Nephron (organoid): ENCODE results near the gene FBN2.
"Not testable (repeated sequence)": the region's sequence is repeated elsewhere in the genome, so short reads cannot be mapped to it uniquely, and the experiment has no call there.

Experiments
- H3K27ac Mint-ChIP-seq, 3 experiments: 2 replicates each; pipeline ENCODE4 v1.8.0; 2020; ENCODE audit warnings: mixed read lengths in 3 of 3, mild to moderate bottlenecking in 2 of 3, moderate library complexity in 1 of 3
- H3K27me3 Mint-ChIP-seq: 2 replicates; pipeline ENCODE4 v1.8.0; 2021; ENCODE audit warnings: low read depth, mild to moderate bottlenecking, moderate library complexity, mixed read lengths
- H3K36me3 Mint-ChIP-seq: 2 replicates; pipeline ENCODE4 v1.8.0; 2020; ENCODE audit warnings: low read depth, mixed read lengths
- H3K4me1 Mint-ChIP-seq: 2 replicates; pipeline ENCODE4 v1.8.0; 2020; ENCODE audit warnings: mixed read lengths
- H3K4me3 Mint-ChIP-seq, 3 experiments: 2 replicates each; pipeline ENCODE4 v1.8.0; 2020; ENCODE audit warnings: mild to moderate bottlenecking in 3 of 3, mixed read lengths in 3 of 3, moderate library complexity in 2 of 3
- H3K9me3 Mint-ChIP-seq: 2 replicates; pipeline ENCODE4 v1.8.0; 2020; ENCODE audit warnings: mixed read lengths
- CTCF ChIP-seq, 3 experiments: fragments of 200-600 bp; sonication (generic); IDR thresholded peaks; one replicate each; pipeline ENCODE4 v1.5.0; 2021; ENCODE audit warnings: antibody characterized with exemption in 3 of 3; ENCODE audit not compliant: unreplicated experiment in 3 of 3

FBN2 gene

GRCh38 chr5:128329386-128329939 is 208.6 kb downstream of the FBN2 start:
- Mint-ChIP-seq H3K27ac (peak overlapping the region in 1 of 3 experiments; percentile 63), H3K4me1 (peaks cover 12% of the 10 kb centered on the region), H3K36me3 (peaks cover 96% of the 10 kb centered on the region), H3K9me3 (peaks cover 20% of the 10 kb centered on the region), H3K4me3 (no peak overlapping the region), H3K27me3 (no peaks in the 10 kb centered on the region)
- no peak for TF ChIP-seq CTCF (IDR thresholded peaks at IDR 0.05; ENCODE audit: unreplicated experiment in 3 of 3)

- H3K9me3 Mint-ChIP-seq: peaks cover 27% of the 10 kb centered on the region
- no peak overlapping the region for H3K4me3 Mint-ChIP-seq
- H3K27me3 Mint-ChIP-seq: no peaks in the 10 kb centered on the region
- TF ChIP-seq CTCF (IDR thresholded peaks at IDR 0.05; ENCODE audit: unreplicated experiment in 3 of 3): no peak
- peaks cover 12% of the 10 kb centered on the region for H3K4me1 Mint-ChIP-seq
- H3K36me3 Mint-ChIP-seq: peaks cover 97% of the 10 kb centered on the region
- H3K27ac Mint-ChIP-seq: peak overlapping the region; percentile 13 to 63 (median 17)
Measured at GRCh38 chr5:128328446-128328845, 209.6 kb downstream of the FBN2 start.

GRCh38 chr5:128328007-128328406 is 210.0 kb downstream of the FBN2 start:
- TF ChIP-seq CTCF (IDR thresholded peaks at IDR 0.05; ENCODE audit: unreplicated experiment in 3 of 3): no peak
- H3K36me3 Mint-ChIP-seq: peaks cover 100% of the 10 kb centered on the region
- H3K4me1 Mint-ChIP-seq: peaks cover 12% of the 10 kb centered on the region
- no peaks in the 10 kb centered on the region for H3K27me3 Mint-ChIP-seq
- peak overlapping the region in 1 of 3 experiments; percentile 63 for H3K27ac Mint-ChIP-seq
- no peak overlapping the region for H3K4me3 Mint-ChIP-seq
- H3K9me3 Mint-ChIP-seq: peaks cover 27% of the 10 kb centered on the region

GRCh38 chr5:128321418-128321817 is 216.6 kb downstream of the FBN2 start:
- peaks cover 30% of the 10 kb centered on the region for H3K9me3 Mint-ChIP-seq
- not testable (repeated sequence) for H3K4me1 Mint-ChIP-seq, H3K27me3 Mint-ChIP-seq, H3K4me3 Mint-ChIP-seq, H3K27ac Mint-ChIP-seq
- peaks cover 71% of the 10 kb centered on the region for H3K36me3 Mint-ChIP-seq

GRCh38 chr5:128318691-128319090 is 219.4 kb downstream of the FBN2 start:
- Mint-ChIP-seq H3K27ac (no peak overlapping the region), H3K4me3 (no peak overlapping the region), H3K4me1 (no peaks in the 10 kb centered on the region), H3K27me3 (no peaks in the 10 kb centered on the region), H3K36me3 (peaks cover 63% of the 10 kb centered on the region), H3K9me3 (peaks cover 11% of the 10 kb centered on the region)
- no peak for TF ChIP-seq CTCF (IDR thresholded peaks at IDR 0.05; ENCODE audit: unreplicated experiment in 3 of 3)

- Mint-ChIP-seq H3K27ac (peak overlapping the region in 1 of 3 experiments; percentile 64), H3K4me1 (no peaks in the 10 kb centered on the region), H3K4me3 (no peak overlapping the region), H3K27me3 (no peaks in the 10 kb centered on the region), H3K9me3 (peaks cover 4% of the 10 kb centered on the region), H3K36me3 (peaks cover 59% of the 10 kb centered on the region)
- no peak for TF ChIP-seq CTCF (IDR thresholded peaks at IDR 0.05; ENCODE audit: unreplicated experiment in 3 of 3)
Measured at GRCh38 chr5:128317481-128317880, 220.6 kb downstream of the FBN2 start.
